Left lung (tissue), 10 donors: ENCODE results near the gene E2F7. TPM values are rescaled to one million over a fixed set of nuclear protein-coding genes. Genes with fewer than 3 reads are reported as not detected.

Experiments used
- ATAC-seq: fragments of 200-7000 bp; cut with Tn5 transposase; one replicate; pipeline ENCODE4 v1.9.1; 2020; ENCODE audit warnings: moderate library complexity
- DNase-seq, 4 donors: peaks; one replicate each; pipeline ENCODE4 v3.0.0-alpha.2; 2013 to 2020
- H3K27ac ChIP-seq, 2 donors: fragments of 200-600 bp; sonication (generic) in 1 of 2; one replicate each; pipeline versions ENCODE4 v1.5.0 to v1.8.0; 2020 to 2021
- H3K27me3 ChIP-seq, 2 donors: fragments of 200-600 bp; sonication (generic) in 1 of 2; one replicate each; pipeline versions ENCODE4 v1.5.0 to v1.8.0; 2020 to 2021
- H3K36me3 ChIP-seq, 2 donors: fragments of 200-600 bp; sonication (generic) in 1 of 2; one replicate each; pipeline versions ENCODE4 v1.5.0 to v1.8.0; 2020 to 2021
- H3K4me1 ChIP-seq, 2 donors: fragments of 200-600 bp; one replicate each; pipeline ENCODE4 v1.8.0; 2021
- H3K4me3 ChIP-seq, 2 donors: fragments of 200-600 bp; sonication (generic) in 1 of 2; one replicate each; pipeline versions ENCODE4 v1.5.0 to v1.8.0; 2020 to 2021; ENCODE audit warnings: mild to moderate bottlenecking in 1 of 2
- H3K9me3 ChIP-seq, 2 donors: fragments of 200-600 bp; sonication (generic) in 1 of 2; one replicate each; pipeline versions ENCODE4 v1.5.0 to v1.8.0; 2020 to 2021
- intact Hi-C, 2 donors: fragments of 100-400 bp; cut with DNase I; formaldehyde crosslinking; loops; one replicate each; pipeline versions ENCODE4 v1.11.2 to v1.14.2; 2022
- polyA plus RNA-seq, 6 donors: library from polyadenylated mRNA; unstranded; fragments of 120-200 nt; gene quantifications; one replicate each; pipeline ENCODE4 v1.2.1, GENCODE V29; 2013; ENCODE audit not compliant: insufficient read length in 6 of 6
- total RNA-seq, 2 donors: library from RNA; stranded (reverse); fragmentation: NEBNext Ultra II Directional; extraction: Animal tissue kit (Norgen Biotek cat#: 25700); gene quantifications; one replicate each; pipeline ENCODE4 v1.2.1, GENCODE V29; 2021
- TF ChIP-seq, protein P1 (sequence below), 2 donors: fragments of 200-600 bp; sonication (generic) in 1 of 2; IDR thresholded peaks; one replicate each; pipeline versions ENCODE4 v1.5.0 to v1.8.0; 2021; ENCODE audit warnings: antibody characterized with exemption in 2 of 2
- donor health status: DM: no; HTN: yes; CAD: no.
- donor health status: DM: no; HTN: no; CAD: no.

Gene E2F7
- total and polyA plus RNA-seq, 8 donors: 1.7 to 10.9 (median 6.8) TPM

DNA sequence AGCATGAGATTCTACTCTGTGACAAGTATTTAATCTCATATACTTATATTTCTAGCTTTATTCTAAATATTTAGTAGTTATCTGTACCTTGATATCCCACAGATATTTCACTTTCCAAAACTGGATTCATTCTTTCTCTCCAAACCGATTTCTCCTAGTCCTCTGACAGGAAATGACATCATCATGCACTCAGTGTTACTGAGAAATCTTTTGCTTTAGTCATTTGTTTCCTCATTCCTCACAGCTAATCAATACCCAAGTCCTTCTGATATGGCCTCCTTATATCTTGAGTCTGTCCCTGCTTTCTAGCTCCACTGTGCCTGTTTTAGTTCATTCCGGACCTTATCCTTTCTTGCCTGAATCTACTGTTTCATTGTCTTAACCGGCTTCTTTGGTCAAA lies 39.4 kb upstream of the E2F7 start:
- TF ChIP-seq, protein P1, sequence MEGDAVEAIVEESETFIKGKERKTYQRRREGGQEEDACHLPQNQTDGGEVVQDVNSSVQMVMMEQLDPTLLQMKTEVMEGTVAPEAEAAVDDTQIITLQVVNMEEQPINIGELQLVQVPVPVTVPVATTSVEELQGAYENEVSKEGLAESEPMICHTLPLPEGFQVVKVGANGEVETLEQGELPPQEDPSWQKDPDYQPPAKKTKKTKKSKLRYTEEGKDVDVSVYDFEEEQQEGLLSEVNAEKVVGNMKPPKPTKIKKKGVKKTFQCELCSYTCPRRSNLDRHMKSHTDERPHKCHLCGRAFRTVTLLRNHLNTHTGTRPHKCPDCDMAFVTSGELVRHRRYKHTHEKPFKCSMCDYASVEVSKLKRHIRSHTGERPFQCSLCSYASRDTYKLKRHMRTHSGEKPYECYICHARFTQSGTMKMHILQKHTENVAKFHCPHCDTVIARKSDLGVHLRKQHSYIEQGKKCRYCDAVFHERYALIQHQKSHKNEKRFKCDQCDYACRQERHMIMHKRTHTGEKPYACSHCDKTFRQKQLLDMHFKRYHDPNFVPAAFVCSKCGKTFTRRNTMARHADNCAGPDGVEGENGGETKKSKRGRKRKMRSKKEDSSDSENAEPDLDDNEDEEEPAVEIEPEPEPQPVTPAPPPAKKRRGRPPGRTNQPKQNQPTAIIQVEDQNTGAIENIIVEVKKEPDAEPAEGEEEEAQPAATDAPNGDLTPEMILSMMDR (IDR thresholded peaks at IDR 0.05): no peak
- DNase-seq: no peak
- intact Hi-C loops: no loop called here
- Histone ChIP-seq H3K27me3 (no peaks in the 10 kb centered on the region), H3K9me3 (no peaks in the 10 kb centered on the region), H3K4me3 (no peak overlapping the region), H3K4me1 (no peaks in the 10 kb centered on the region), H3K36me3 (no peaks in the 10 kb centered on the region), H3K27ac (no peak overlapping the region)
- no peak for ATAC-seq

DNA sequence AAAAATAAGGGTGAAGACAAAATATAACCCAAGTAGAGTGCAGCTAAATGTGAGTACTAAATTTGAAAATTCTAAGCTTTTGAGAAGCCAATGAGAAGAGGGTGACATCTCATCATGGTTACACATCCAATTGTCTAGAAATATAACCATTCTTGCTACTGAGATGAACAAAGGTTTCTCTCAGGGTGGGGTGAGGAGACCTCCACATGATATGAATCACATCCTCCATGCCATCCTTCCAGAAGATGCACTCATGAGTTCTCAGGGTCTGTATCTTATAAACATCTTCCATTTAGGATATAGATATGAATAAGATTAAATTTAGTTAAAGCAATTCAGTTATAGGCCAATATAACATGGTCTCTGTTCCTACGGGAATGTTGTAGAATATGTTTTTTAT lies 38.9 kb upstream of the E2F7 start:
- no peak overlapping the region for H3K4me3 ChIP-seq
- DNase-seq (no peak), ATAC-seq (no peak)
- H3K9me3 ChIP-seq: no peaks in the 10 kb centered on the region
- TF ChIP-seq, protein P1 (IDR thresholded peaks at IDR 0.05): no peak
- H3K4me1 ChIP-seq: no peaks in the 10 kb centered on the region
- intact Hi-C loops: no loop called here
- no peaks in the 10 kb centered on the region for H3K27me3 ChIP-seq
- no peak overlapping the region for H3K27ac ChIP-seq
- H3K36me3 ChIP-seq: no peaks in the 10 kb centered on the region

- TF ChIP-seq, protein P1 (IDR thresholded peaks at IDR 0.05): no peak
- Histone ChIP-seq H3K27me3 (no peaks in the 10 kb centered on the region), H3K4me1 (no peaks in the 10 kb centered on the region), H3K9me3 (no peaks in the 10 kb centered on the region), H3K36me3 (no peaks in the 10 kb centered on the region), H3K4me3 (no peak overlapping the region), H3K27ac (no peak overlapping the region)
- intact Hi-C loops: no loop called here
- DNase-seq: no peak
- no peak for ATAC-seq
Observed at GRCh38 chr12:77102691-77103090, 37.3 kb upstream of the E2F7 start.

GRCh38 chr12:77102123-77102522 lies 36.8 kb upstream of the E2F7 start:
- DNase-seq (no peak), ATAC-seq (no peak)
- H3K27me3 ChIP-seq: no peaks in the 10 kb centered on the region
- no peaks in the 10 kb centered on the region for H3K36me3 ChIP-seq
- H3K4me1 ChIP-seq: no peaks in the 10 kb centered on the region
- no peak overlapping the region for H3K4me3 ChIP-seq
- no peaks in the 10 kb centered on the region for H3K9me3 ChIP-seq
- H3K27ac ChIP-seq: no peak overlapping the region
- intact Hi-C loops: no loop called here
- TF ChIP-seq, protein P1 (IDR thresholded peaks at IDR 0.05): no peak

- TF ChIP-seq, protein P1 (IDR thresholded peaks at IDR 0.05): no peak
- Histone ChIP-seq H3K27ac (no peak overlapping the region), H3K4me3 (no peak overlapping the region), H3K9me3 (no peaks in the 10 kb centered on the region), H3K36me3 (no peaks in the 10 kb centered on the region), H3K4me1 (no peaks in the 10 kb centered on the region), H3K27me3 (no peaks in the 10 kb centered on the region)
- ATAC-seq (no peak), DNase-seq (no peak)
- intact Hi-C loops: no loop called here
Observed at GRCh38 chr12:77099799-77100198, 34.4 kb upstream of the E2F7 start.
